ENCODE measurements around the gene RALGPS1.

DNA sequence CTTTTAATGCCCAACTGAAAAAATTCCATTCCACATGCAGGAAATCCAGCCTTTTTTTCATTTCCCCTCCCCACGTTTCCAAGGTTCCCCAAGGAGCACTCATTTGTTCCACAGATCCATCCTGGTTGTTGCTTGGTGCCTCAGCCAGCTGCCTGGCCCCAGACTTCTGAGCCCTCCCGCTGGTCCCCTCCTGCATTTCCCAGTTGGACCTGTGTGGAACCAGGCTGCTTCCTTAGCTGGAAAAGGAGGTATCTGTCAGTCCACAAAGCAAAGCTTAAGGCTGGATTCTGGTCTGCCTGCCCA is 163.0 kb downstream of the RALGPS1 start:
- TF ChIP-seq TEAD4 (CRISPR knock-in tag; IDR thresholded peaks at IDR 0.05), result no peak
- TF ChIP-seq, protein P1, sequence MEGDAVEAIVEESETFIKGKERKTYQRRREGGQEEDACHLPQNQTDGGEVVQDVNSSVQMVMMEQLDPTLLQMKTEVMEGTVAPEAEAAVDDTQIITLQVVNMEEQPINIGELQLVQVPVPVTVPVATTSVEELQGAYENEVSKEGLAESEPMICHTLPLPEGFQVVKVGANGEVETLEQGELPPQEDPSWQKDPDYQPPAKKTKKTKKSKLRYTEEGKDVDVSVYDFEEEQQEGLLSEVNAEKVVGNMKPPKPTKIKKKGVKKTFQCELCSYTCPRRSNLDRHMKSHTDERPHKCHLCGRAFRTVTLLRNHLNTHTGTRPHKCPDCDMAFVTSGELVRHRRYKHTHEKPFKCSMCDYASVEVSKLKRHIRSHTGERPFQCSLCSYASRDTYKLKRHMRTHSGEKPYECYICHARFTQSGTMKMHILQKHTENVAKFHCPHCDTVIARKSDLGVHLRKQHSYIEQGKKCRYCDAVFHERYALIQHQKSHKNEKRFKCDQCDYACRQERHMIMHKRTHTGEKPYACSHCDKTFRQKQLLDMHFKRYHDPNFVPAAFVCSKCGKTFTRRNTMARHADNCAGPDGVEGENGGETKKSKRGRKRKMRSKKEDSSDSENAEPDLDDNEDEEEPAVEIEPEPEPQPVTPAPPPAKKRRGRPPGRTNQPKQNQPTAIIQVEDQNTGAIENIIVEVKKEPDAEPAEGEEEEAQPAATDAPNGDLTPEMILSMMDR (IDR thresholded peaks at IDR 0.05), result no peak
- TF ChIP-seq, protein P2, sequence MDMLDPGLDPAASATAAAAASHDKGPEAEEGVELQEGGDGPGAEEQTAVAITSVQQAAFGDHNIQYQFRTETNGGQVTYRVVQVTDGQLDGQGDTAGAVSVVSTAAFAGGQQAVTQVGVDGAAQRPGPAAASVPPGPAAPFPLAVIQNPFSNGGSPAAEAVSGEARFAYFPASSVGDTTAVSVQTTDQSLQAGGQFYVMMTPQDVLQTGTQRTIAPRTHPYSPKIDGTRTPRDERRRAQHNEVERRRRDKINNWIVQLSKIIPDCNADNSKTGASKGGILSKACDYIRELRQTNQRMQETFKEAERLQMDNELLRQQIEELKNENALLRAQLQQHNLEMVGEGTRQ (CRISPR knock-in tag; IDR thresholded peaks at IDR 0.05), result no peak
